Glomerular endothelial cell (primary cell): ENCODE data around the gene MCF2L. TPM values are rescaled to one million over a fixed set of nuclear protein-coding genes. Genes with fewer than 3 reads are reported as not detected.
"Not testable (repeated sequence)": the region's sequence is repeated elsewhere in the genome, so short reads cannot be mapped to it uniquely, and the experiment has no call there.

Experiments
- DNase-seq: peaks from one replicate; pipeline ENCODE4 v3.0.0-alpha.2; 2011; ENCODE audit warnings: low read depth, low spot score; ENCODE audit errors: extremely low read depth
- total RNA-seq: library from RNA; depleted of rRNA; stranded (reverse); fragments of >200 nt; gene quantifications from 2 replicates; pipeline ENCODE4 v1.2.3, GENCODE V29; 2015

The MCF2L gene
- total RNA-seq, 1 donor from 2014 or later, result 23.4 TPM

- no peak for DNase-seq
These were observed 119.6 kb downstream of the MCF2L start for GRCh38 chr13:113088691-113089020.

- no peak for DNase-seq
These were observed 120.8 kb downstream of the MCF2L start for GRCh38 chr13:113089693-113090414.

GRCh38 chr13:113090415-113090770 lies 121.4 kb downstream of the MCF2L start:
- no peak for DNase-seq

GRCh38 chr13:113090806-113091205 lies 121.8 kb downstream of the MCF2L start:
- no peak for DNase-seq

GRCh38 chr13:113091211-113091771 lies 122.3 kb downstream of the MCF2L start:
- DNase-seq, result no peak

- DNase-seq, result no peak
These were observed 123.1 kb downstream of the MCF2L start for GRCh38 chr13:113091891-113092775.

GRCh38 chr13:113092776-113093579 lies 124.0 kb downstream of the MCF2L start:
- no peak for DNase-seq

- DNase-seq, result no peak
These were observed 124.8 kb downstream of the MCF2L start for GRCh38 chr13:113093580-113094409.

GRCh38 chr13:113094410-113094800 lies 125.4 kb downstream of the MCF2L start:
- DNase-seq, result no peak

GRCh38 chr13:113095146-113096051 lies 126.4 kb downstream of the MCF2L start:
- DNase-seq, result no peak

- DNase-seq, result no peak
These were observed 127.2 kb downstream of the MCF2L start for GRCh38 chr13:113096052-113096744.

- DNase-seq, result no peak
These were observed 127.8 kb downstream of the MCF2L start for GRCh38 chr13:113096745-113097305.

GRCh38 chr13:113097651-113098050 lies 128.6 kb downstream of the MCF2L start:
- DNase-seq, result no peak

- no peak for DNase-seq
These were observed 129.2 kb downstream of the MCF2L start for GRCh38 chr13:113098162-113098732.

GRCh38 chr13:113099142-113099541 lies 130.1 kb downstream of the MCF2L start:
- DNase-seq, result no peak

- DNase-seq, result not testable (repeated sequence)
These were observed 133.3 kb downstream of the MCF2L start for GRCh38 chr13:113102302-113102701.

- no peak for DNase-seq
These were observed 133.7 kb downstream of the MCF2L start for GRCh38 chr13:113102727-113103126.

- no peak for DNase-seq
These were observed 134.6 kb downstream of the MCF2L start for GRCh38 chr13:113103646-113104045.
